ENCODE data around the gene GPBP1. TPM values are rescaled to one million over a fixed set of nuclear protein-coding genes. Genes with fewer than 3 reads are reported as not detected.

Gene GPBP1
- total and polyA plus RNA-seq, 2 experiments from 2014 or later: 38.1 to 41.7 TPM

DNA sequence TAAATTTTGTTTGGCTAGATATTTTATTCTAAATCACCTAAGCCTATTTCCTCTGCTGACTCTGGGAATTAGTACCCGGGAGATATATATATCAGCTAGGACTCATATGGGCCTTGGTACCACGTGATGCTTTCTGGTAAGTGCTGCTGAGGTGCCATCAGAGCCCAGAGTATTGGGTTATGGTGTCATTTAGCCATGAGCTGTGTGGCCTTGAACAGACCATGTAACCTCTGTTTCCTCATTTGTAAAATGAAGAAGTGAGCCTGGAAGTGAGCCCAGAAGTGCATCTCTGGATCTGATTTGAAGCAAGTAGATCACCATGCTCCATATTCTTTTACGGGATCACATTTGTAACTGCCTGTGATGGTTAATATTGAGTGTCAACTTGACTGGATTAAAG is 126.1 kb downstream of the GPBP1 start:
- Histone ChIP-seq H3K36me3 (ENCODE audit: low read depth) (no peaks in the 10 kb centered on the region), H3K9ac (no peak overlapping the region), H3K4me2 (ENCODE audit: unreplicated experiment) (no peak overlapping the region), H3K79me2 (ENCODE audit: insufficient read depth) (no peaks in the 10 kb centered on the region), H4K20me1 (ENCODE audit: insufficient read depth) (no peaks in the 10 kb centered on the region), H3K9me3 (ENCODE audit: low read depth) (no peaks in the 10 kb centered on the region), H3K9me2 (ENCODE audit: insufficient read depth) (no peaks in the 10 kb centered on the region), H3K4me3 (no peak overlapping the region), H3K4me1 (ENCODE audit: insufficient read depth) (peaks cover 14% of the 10 kb centered on the region), H3F3A (ENCODE audit: insufficient read depth) (peaks cover 4% of the 10 kb centered on the region; the same call in 1 of the 2 replicates), H3K27ac (no peak overlapping the region), H2AFZ (no peak overlapping the region), H3K27me3 (replicated peaks; ENCODE audit: insufficient read depth) (no peaks in the 10 kb centered on the region)
- 71 to 74% methylated on average over 3 of the region's 3 CpGs for WGBS, 2 experiments (ENCODE audit: low coverage in 1 of 2, low lambda C conversion rate in 2 of 2, missing lambda C conversion rate in 2 of 2)
- DNase-seq: no peak
- in situ Hi-C loops (cut with MboI): loop anchor here (5.0 to 25.0 kb wide), 4 partner anchors 185 to 1162 kb away; partner anchors contain the start of genes ACTBL2 and PLK2
- TF ChIP-seq EZH2phosphoT487 (IDR thresholded peaks at IDR 0.05; ENCODE audit: insufficient read depth, low read depth) (no peak), EZH2 (IDR thresholded peaks at IDR 0.05; ENCODE audit: insufficient read depth, poor library complexity, severe bottlenecking) (no peak)

GRCh38 chr5:57302164-57302563 is 128.3 kb downstream of the GPBP1 start:
- in situ Hi-C loops (cut with MboI): loop anchor here (10.0 to 25.0 kb wide), 2 partner anchors 183 to 585 kb away; partner anchors contain the start of gene ACTBL2
- H3K9ac ChIP-seq: no peak overlapping the region
- no peak overlapping the region for H3K4me3 ChIP-seq
- WGBS, 2 experiments (ENCODE audit: low coverage in 1 of 2, low lambda C conversion rate in 2 of 2, missing lambda C conversion rate in 2 of 2): 68 to 69% methylated on average over 6 of the region's 6 CpGs
- H3K36me3 ChIP-seq (ENCODE audit: low read depth): no peaks in the 10 kb centered on the region
- H3K79me2 ChIP-seq (ENCODE audit: insufficient read depth): no peaks in the 10 kb centered on the region
- no peak overlapping the region for H2AFZ ChIP-seq
- no peak for TF ChIP-seq EZH2phosphoT487 (IDR thresholded peaks at IDR 0.05; ENCODE audit: insufficient read depth, low read depth)
- no peaks in the 10 kb centered on the region for H4K20me1 ChIP-seq (ENCODE audit: insufficient read depth)
- H3K27ac ChIP-seq: no peak overlapping the region
- no peaks in the 10 kb centered on the region for H3K9me2 ChIP-seq (ENCODE audit: insufficient read depth)
- H3K4me2 ChIP-seq (ENCODE audit: unreplicated experiment): no peak overlapping the region
- H3K27me3 ChIP-seq (replicated peaks; ENCODE audit: insufficient read depth): no peaks in the 10 kb centered on the region
- DNase-seq: peak; percentile 21
- peaks cover 4% of the 10 kb centered on the region; the same call in 1 of the 2 replicates for H3F3A ChIP-seq (ENCODE audit: insufficient read depth)
- peaks cover 14% of the 10 kb centered on the region for H3K4me1 ChIP-seq (ENCODE audit: insufficient read depth)
- H3K9me3 ChIP-seq (ENCODE audit: low read depth): no peaks in the 10 kb centered on the region

DNA sequence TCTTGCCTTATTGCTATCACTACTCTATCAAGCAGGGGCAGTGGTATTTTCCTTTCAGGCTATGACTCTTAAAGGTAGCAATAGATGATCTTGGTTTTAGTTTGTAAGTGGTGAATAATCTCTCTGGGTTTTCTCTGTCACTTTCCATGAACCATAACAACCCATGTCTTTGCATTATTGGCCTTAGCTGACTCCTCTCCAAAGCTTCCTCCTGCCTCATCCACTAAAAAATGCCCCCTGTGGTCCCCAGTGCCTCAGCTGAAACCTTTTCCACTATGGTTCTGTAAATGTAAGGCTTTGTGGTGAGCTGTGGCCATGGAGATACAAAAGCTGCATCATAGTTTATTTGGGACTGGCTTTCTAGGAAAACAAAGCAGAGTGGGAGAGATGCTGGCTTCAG is 128.8 kb downstream of the GPBP1 start:
- H3K36me3 ChIP-seq (ENCODE audit: low read depth): no peaks in the 10 kb centered on the region
- H3K27ac ChIP-seq: no peak overlapping the region
- no peaks in the 10 kb centered on the region for H3K79me2 ChIP-seq (ENCODE audit: insufficient read depth)
- no peak overlapping the region for H3K4me3 ChIP-seq
- H3F3A ChIP-seq (ENCODE audit: insufficient read depth): peaks cover 4% of the 10 kb centered on the region; the same call in 1 of the 2 replicates
- no peaks in the 10 kb centered on the region for H3K9me3 ChIP-seq (ENCODE audit: low read depth)
- TF ChIP-seq EZH2 (IDR thresholded peaks at IDR 0.05; ENCODE audit: insufficient read depth, poor library complexity, severe bottlenecking) (no peak), EZH2phosphoT487 (IDR thresholded peaks at IDR 0.05; ENCODE audit: insufficient read depth, low read depth) (no peak)
- peak; percentile 47 for DNase-seq
- H3K4me2 ChIP-seq (ENCODE audit: unreplicated experiment): no peak overlapping the region
- in situ Hi-C loops (cut with MboI): loop anchor here (10.0 to 25.0 kb wide), 2 partner anchors 182 to 585 kb away; partner anchors contain the start of gene ACTBL2
- H3K27me3 ChIP-seq (replicated peaks; ENCODE audit: insufficient read depth): no peaks in the 10 kb centered on the region
- peaks cover 14% of the 10 kb centered on the region for H3K4me1 ChIP-seq (ENCODE audit: insufficient read depth)
- H3K9me2 ChIP-seq (ENCODE audit: insufficient read depth): no peaks in the 10 kb centered on the region
- no peak overlapping the region for H3K9ac ChIP-seq
- H4K20me1 ChIP-seq (ENCODE audit: insufficient read depth): no peaks in the 10 kb centered on the region
- no peak overlapping the region for H2AFZ ChIP-seq

DNA sequence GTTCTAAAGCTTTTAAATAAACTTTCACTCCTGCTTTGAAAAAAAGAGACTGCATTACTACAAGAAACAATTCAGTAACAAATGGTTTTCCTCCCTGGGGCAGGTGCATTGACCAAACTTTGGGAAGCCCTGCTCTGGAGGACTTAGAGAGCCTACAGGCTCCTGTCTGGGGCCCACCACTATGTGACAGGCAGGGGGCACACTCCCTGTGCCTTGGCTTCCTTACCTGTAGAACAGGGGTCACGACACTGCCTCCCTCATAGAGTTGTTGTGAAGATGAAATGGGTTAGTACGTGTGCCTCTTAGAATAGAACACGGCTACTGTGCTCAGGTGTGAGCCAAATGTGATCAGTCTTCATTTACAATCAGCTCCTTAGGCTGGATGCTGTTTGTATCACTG is 130.1 kb downstream of the GPBP1 start:
- WGBS, 2 experiments (ENCODE audit: low coverage in 1 of 2, low lambda C conversion rate in 2 of 2, missing lambda C conversion rate in 2 of 2): 74 to 76% methylated on average over 3 of the region's 3 CpGs
- Histone ChIP-seq H3K4me2 (ENCODE audit: unreplicated experiment) (no peak overlapping the region), H3K9ac (no peak overlapping the region), H3F3A (ENCODE audit: insufficient read depth) (no peaks in the 10 kb centered on the region; the same call in 1 of the 2 replicates), H3K4me1 (ENCODE audit: insufficient read depth) (peaks cover 8% of the 10 kb centered on the region; the same call in 1 of the 2 replicates), H2AFZ (no peak overlapping the region), H3K4me3 (no peak overlapping the region), H3K9me3 (ENCODE audit: low read depth) (no peaks in the 10 kb centered on the region), H3K27me3 (replicated peaks; ENCODE audit: insufficient read depth) (no peaks in the 10 kb centered on the region), H3K79me2 (ENCODE audit: insufficient read depth) (no peaks in the 10 kb centered on the region), H3K9me2 (ENCODE audit: insufficient read depth) (no peaks in the 10 kb centered on the region), H4K20me1 (ENCODE audit: insufficient read depth) (no peaks in the 10 kb centered on the region), H3K27ac (no peak overlapping the region), H3K36me3 (ENCODE audit: low read depth) (no peaks in the 10 kb centered on the region)
- no peak for DNase-seq
- in situ Hi-C loops (cut with MboI): loop anchor here (10.0 to 25.0 kb wide), 2 partner anchors 181 to 583 kb away; partner anchors contain the start of gene ACTBL2
- TF ChIP-seq EZH2phosphoT487 (IDR thresholded peaks at IDR 0.05; ENCODE audit: insufficient read depth, low read depth): no peak
- no peak for TF ChIP-seq EZH2 (IDR thresholded peaks at IDR 0.05; ENCODE audit: insufficient read depth, poor library complexity, severe bottlenecking)

Measured in GM23248 (cell line).